ENCODE results near the gene BTBD10. TPM values are rescaled to one million over a fixed set of nuclear protein-coding genes. Genes with fewer than 3 reads are reported as not detected.

BTBD10 gene
- total RNA-seq, 1 donor = 55.7 TPM

- H4K20me1 ChIP-seq (ENCODE audit: insufficient read depth, low read length) = no peaks in the 10 kb centered on the region
- H3K27me3 ChIP-seq (ENCODE audit: insufficient read depth, low read length) = no peaks in the 10 kb centered on the region
- H2AFZ ChIP-seq (ENCODE audit: low read length) = no peak overlapping the region
- peaks cover 70% of the 10 kb centered on the region for H3K79me2 ChIP-seq (ENCODE audit: insufficient read depth, low read length)
- H3K36me3 ChIP-seq (ENCODE audit: insufficient read depth, low read length) = no peaks in the 10 kb centered on the region
- no peak overlapping the region for H3K4me2 ChIP-seq (ENCODE audit: insufficient read depth, low read length)
- no peak for TF ChIP-seq CTCF (IDR thresholded peaks at IDR 0.05; ENCODE audit: extremely low read depth, low read depth, low read length)
- DNase-seq (ENCODE audit: insufficient read length, low spot score, missing footprints) = no peak
- no peak overlapping the region for H3K4me3 ChIP-seq (ENCODE audit: insufficient read depth, low read length)
- no peaks in the 10 kb centered on the region for H3K9me3 ChIP-seq (ENCODE audit: low read depth, low read length)
- H3K27ac ChIP-seq (ENCODE audit: low read depth, low read length) = no peak overlapping the region
- peaks cover 1% of the 10 kb centered on the region for H3K4me1 ChIP-seq (ENCODE audit: insufficient read depth, low read length)
Measured at GRCh38 chr11:13434247-13435205, 28.5 kb downstream of the BTBD10 start.

DNA sequence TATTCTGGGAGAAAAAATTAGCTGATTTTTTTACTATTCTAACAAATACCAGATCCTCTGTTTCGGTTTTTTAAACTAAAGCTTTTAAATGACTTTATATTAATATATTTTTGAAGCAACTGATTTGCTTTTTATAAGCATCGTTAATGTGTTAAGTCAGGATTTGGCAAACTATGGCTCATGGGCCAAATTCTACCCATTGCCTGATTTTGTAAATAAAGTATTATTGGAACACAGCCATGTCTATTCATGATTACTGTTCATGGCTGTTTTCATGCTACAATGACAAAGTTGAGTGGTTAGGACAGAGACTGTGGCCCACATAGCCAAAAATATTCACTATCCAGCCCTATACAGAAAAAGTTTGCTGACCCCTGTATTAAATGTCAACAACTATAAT lies 29.6 kb downstream of the BTBD10 start:
- H3K9me3 ChIP-seq (ENCODE audit: low read depth, low read length) = no peaks in the 10 kb centered on the region
- no peak overlapping the region for H3K4me2 ChIP-seq (ENCODE audit: insufficient read depth, low read length)
- no peaks in the 10 kb centered on the region for H3K36me3 ChIP-seq (ENCODE audit: insufficient read depth, low read length)
- no peak overlapping the region for H2AFZ ChIP-seq (ENCODE audit: low read length)
- peaks cover 73% of the 10 kb centered on the region for H3K79me2 ChIP-seq (ENCODE audit: insufficient read depth, low read length)
- TF ChIP-seq CTCF (IDR thresholded peaks at IDR 0.05; ENCODE audit: extremely low read depth, low read depth, low read length) = no peak
- no peaks in the 10 kb centered on the region for H3K27me3 ChIP-seq (ENCODE audit: insufficient read depth, low read length)
- no peak for DNase-seq (ENCODE audit: insufficient read length, low spot score, missing footprints)
- no peak overlapping the region for H3K27ac ChIP-seq (ENCODE audit: low read depth, low read length)
- H3K4me3 ChIP-seq (ENCODE audit: insufficient read depth, low read length) = no peak overlapping the region
- no peaks in the 10 kb centered on the region for H3K4me1 ChIP-seq (ENCODE audit: insufficient read depth, low read length)
- H4K20me1 ChIP-seq (ENCODE audit: insufficient read depth, low read length) = no peaks in the 10 kb centered on the region

DNA sequence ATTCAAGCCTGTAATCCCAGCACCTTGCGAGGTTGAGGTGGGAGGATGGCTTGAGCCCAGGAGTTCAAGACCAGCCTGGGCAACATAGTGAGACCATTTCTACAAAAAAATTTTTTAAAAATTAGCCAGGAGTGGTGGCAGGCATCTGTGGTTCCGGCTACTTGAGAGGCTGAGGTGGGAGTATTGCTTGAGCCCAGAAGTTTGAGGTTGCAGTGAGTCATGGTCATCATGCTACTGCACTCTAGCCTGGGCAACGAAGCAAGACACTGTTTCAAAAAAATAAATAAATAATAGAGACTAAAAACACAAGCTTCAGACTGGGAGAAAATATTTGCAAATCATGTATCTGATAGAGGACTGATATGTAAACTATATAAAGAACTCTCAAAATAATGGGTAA lies 33.2 kb downstream of the BTBD10 start:
- Histone ChIP-seq H3K4me3 (ENCODE audit: insufficient read depth, low read length) (no peak overlapping the region), H3K27me3 (ENCODE audit: insufficient read depth, low read length) (no peaks in the 10 kb centered on the region), H3K9me3 (ENCODE audit: low read depth, low read length) (no peaks in the 10 kb centered on the region), H4K20me1 (ENCODE audit: insufficient read depth, low read length) (no peaks in the 10 kb centered on the region), H3K4me2 (ENCODE audit: insufficient read depth, low read length) (no peak overlapping the region), H3K79me2 (ENCODE audit: insufficient read depth, low read length) (peaks cover 76% of the 10 kb centered on the region), H3K36me3 (ENCODE audit: insufficient read depth, low read length) (no peaks in the 10 kb centered on the region), H2AFZ (ENCODE audit: low read length) (no peak overlapping the region), H3K27ac (ENCODE audit: low read depth, low read length) (no peak overlapping the region), H3K4me1 (ENCODE audit: insufficient read depth, low read length) (peaks cover 1% of the 10 kb centered on the region)
- no peak for TF ChIP-seq CTCF (IDR thresholded peaks at IDR 0.05; ENCODE audit: extremely low read depth, low read depth, low read length)
- no peak for DNase-seq (ENCODE audit: insufficient read length, low spot score, missing footprints)

GRCh38 chr11:13429288-13429687 lies 33.7 kb downstream of the BTBD10 start:
- H3K4me3 ChIP-seq (ENCODE audit: insufficient read depth, low read length) = no peak overlapping the region
- TF ChIP-seq CTCF (IDR thresholded peaks at IDR 0.05; ENCODE audit: extremely low read depth, low read depth, low read length) = no peak
- H2AFZ ChIP-seq (ENCODE audit: low read length) = no peak overlapping the region
- no peak overlapping the region for H3K27ac ChIP-seq (ENCODE audit: low read depth, low read length)
- no peak overlapping the region for H3K4me2 ChIP-seq (ENCODE audit: insufficient read depth, low read length)
- no peaks in the 10 kb centered on the region for H3K36me3 ChIP-seq (ENCODE audit: insufficient read depth, low read length)
- peaks cover 7% of the 10 kb centered on the region for H3K4me1 ChIP-seq (ENCODE audit: insufficient read depth, low read length)
- peaks cover 75% of the 10 kb centered on the region for H3K79me2 ChIP-seq (ENCODE audit: insufficient read depth, low read length)
- H3K9me3 ChIP-seq (ENCODE audit: low read depth, low read length) = no peaks in the 10 kb centered on the region
- DNase-seq (ENCODE audit: insufficient read length, low spot score, missing footprints) = no peak
- H4K20me1 ChIP-seq (ENCODE audit: insufficient read depth, low read length) = peaks cover 5% of the 10 kb centered on the region
- no peaks in the 10 kb centered on the region for H3K27me3 ChIP-seq (ENCODE audit: insufficient read depth, low read length)

Data from osteoblast (primary cell).